ENCODE data around the gene IGFBP5. TPM values are rescaled to one million over a fixed set of nuclear protein-coding genes. Genes with fewer than 3 reads are reported as not detected.

Gene IGFBP5
- total and polyA plus RNA-seq, 2 of the 8 experiments (the other 6 are each of a cell fraction or from before 2014, with no cell fraction given) = 2.2 to 2.5 TPM

GRCh38 chr2:216717491-216717901 lies 22.1 kb upstream of the IGFBP5 start:
- no peak overlapping the region for H2BK12ac ChIP-seq (ENCODE audit: low read depth, low read length)

More at GRCh38 chr2:216717491-216717901, 22.1 kb upstream of the IGFBP5 start:
- no peak overlapping the region for H4K91ac ChIP-seq (replicated peaks; ENCODE audit: insufficient read length, low read length)
- no peak overlapping the region; the same call in 1 of the 2 replicates for H4K8ac ChIP-seq (ENCODE audit: extremely low read depth, insufficient read depth, low read length)
- no peak overlapping the region for H3K14ac ChIP-seq (ENCODE audit: insufficient read length)
- peak overlapping the region; percentile 92 for H2AFZ ChIP-seq (ENCODE audit: low read length)
- peaks cover 0 to 2% (median 0%) of the 10 kb centered on the region in 4 experiments; a peak in 1 of 7 replicates for H3K4me1 ChIP-seq (replicated peaks in 1 of 4; ENCODE audit: control insufficient read depth in 3 of 4, insufficient read depth in 4 of 4, low read length in 3 of 4)
- no peak overlapping the region for H3K23ac ChIP-seq (ENCODE audit: insufficient read length)
- FAIRE-seq = no peak
- H3K36me3 ChIP-seq (ENCODE audit: control insufficient read depth in 2 of 4, insufficient read depth in 4 of 4, low read length in 3 of 4) = no peaks in the 10 kb centered on the region
- H3K4ac ChIP-seq (replicated peaks; ENCODE audit: insufficient read length, low read depth, low read length) = no peak overlapping the region
- H4K20me1 ChIP-seq (replicated peaks in 1 of 2; ENCODE audit: control insufficient read depth in 1 of 2, insufficient read depth in 2 of 2, low read length in 2 of 2) = no peaks in the 10 kb centered on the region
- no peak for DNase-seq (ENCODE audit: low read depth in 1 of 2, low spot score in 2 of 2)
- ChIA-PET CTCF (ENCODE audit: partially characterized antibody) (interaction anchor here (0.6 to 2.4 kb wide), 4 partner anchors 10 to 406 kb away, joined by 3 to 7 read pairs (median 4); no protein-coding TSS in a partner anchor), POLR2A (ENCODE audit: partially characterized antibody) (no interaction called here)
- no peak overlapping the region for H3K4me3 ChIP-seq (ENCODE audit: extremely low read depth in 1 of 4, insufficient read depth in 2 of 4, low read depth in 3 of 4, low read length in 4 of 4)
- no peak overlapping the region for H4K5ac ChIP-seq (ENCODE audit: insufficient read length, low read depth, low read length)
- H3K23me2 ChIP-seq (ENCODE audit: low read depth, low read length) = no peaks in the 10 kb centered on the region
- no peak overlapping the region for H3K56ac ChIP-seq (replicated peaks; ENCODE audit: insufficient read length, low read depth, low read length)
- no peak overlapping the region for H2BK20ac ChIP-seq (ENCODE audit: low read length)
- no peak overlapping the region for H3K18ac ChIP-seq (ENCODE audit: extremely low read depth, low read length)
- H3K4me2 ChIP-seq (ENCODE audit: insufficient read depth in 1 of 2, low read depth in 2 of 2, low read length in 2 of 2) = no peak overlapping the region
- H3K79me1 ChIP-seq (ENCODE audit: low read depth, low read length) = no peaks in the 10 kb centered on the region
- no peak overlapping the region for H2BK5ac ChIP-seq (ENCODE audit: low read depth, low read length)
- no peak overlapping the region for H2BK120ac ChIP-seq (replicated peaks; ENCODE audit: low read depth, low read length)
- no peak overlapping the region; a peak in 2 of 7 replicates for H3K9ac ChIP-seq (replicated peaks in 1 of 4; ENCODE audit: extremely low read depth in 1 of 4, low read depth in 3 of 4, low read length in 3 of 4)
- TF ChIP-seq EZH2 (IDR thresholded peaks at IDR 0.05; ENCODE audit: low read depth, low read length, severe bottlenecking) (no peak), SUZ12 (IDR thresholded peaks at IDR 0.05; ENCODE audit: low read length) (no peak), PHF8 (conservative IDR thresholded peaks at IDR 0.05; ENCODE audit: low read depth, low read length) (no peak), FOSL1 (IDR thresholded peaks at IDR 0.05; ENCODE audit: insufficient read depth, low read depth, low read length) (no peak), SP1 (IDR thresholded peaks at IDR 0.05; ENCODE audit: low read depth, low read length) (no peak), YY1 (IDR thresholded peaks at IDR 0.05; ENCODE audit: low read depth, low read length) (no peak), TCF12 (IDR thresholded peaks at IDR 0.05; ENCODE audit: low read depth, low read length) (no peak), JUN (IDR thresholded peaks at IDR 0.05; ENCODE audit: low read depth, low read length) (no peak), SIX5 (IDR thresholded peaks at IDR 0.05; ENCODE audit: low read depth, low read length) (no peak), TAF1 (IDR thresholded peaks at IDR 0.05; ENCODE audit: low read depth, low read length) (no peak), TAF7 (optimal IDR thresholded peaks at IDR 0.05; ENCODE audit: borderline replicate concordance, low read depth, low read length) (no peak), BRCA1 (IDR thresholded peaks at IDR 0.05; ENCODE audit: low read depth, low read length) (no peak)
- no peaks in the 10 kb centered on the region for H3K9me3 ChIP-seq (ENCODE audit: insufficient read depth in 2 of 2, low read depth in 1 of 2, low read length in 1 of 2)
- H3K79me2 ChIP-seq (ENCODE audit: control insufficient read depth in 1 of 2, insufficient read depth in 2 of 2, low read length in 2 of 2) = no peaks in the 10 kb centered on the region
- H2BK15ac ChIP-seq (ENCODE audit: low read length) = no peak overlapping the region
- H3K27ac ChIP-seq (ENCODE audit: low read depth, low read length) = no peak overlapping the region
- H3K27me3 ChIP-seq (replicated peaks in 1 of 4; ENCODE audit: control insufficient read depth in 3 of 4, extremely low read depth in 1 of 4, insufficient read depth in 3 of 4, low read length in 3 of 4) = no peaks in the 10 kb centered on the region
- 67% methylated on average over 4 of the region's 4 CpGs; no CpG with 5 or more reads in 1 of the 2 experiments for WGBS, 2 experiments (ENCODE audit: extremely low coverage in 1 of 2, insufficient coverage in 1 of 2, insufficient read length in 1 of 2, insufficient replicate concordance in 2 of 2, low coverage in 1 of 2, low lambda C conversion rate in 2 of 2, missing lambda C conversion rate in 1 of 2)
- H2AK5ac ChIP-seq (ENCODE audit: low read depth, low read length) = no peak overlapping the region

Data from H1 (cell line).